ENCODE results near the gene CCNJL.

The CCNJL gene

DNA sequence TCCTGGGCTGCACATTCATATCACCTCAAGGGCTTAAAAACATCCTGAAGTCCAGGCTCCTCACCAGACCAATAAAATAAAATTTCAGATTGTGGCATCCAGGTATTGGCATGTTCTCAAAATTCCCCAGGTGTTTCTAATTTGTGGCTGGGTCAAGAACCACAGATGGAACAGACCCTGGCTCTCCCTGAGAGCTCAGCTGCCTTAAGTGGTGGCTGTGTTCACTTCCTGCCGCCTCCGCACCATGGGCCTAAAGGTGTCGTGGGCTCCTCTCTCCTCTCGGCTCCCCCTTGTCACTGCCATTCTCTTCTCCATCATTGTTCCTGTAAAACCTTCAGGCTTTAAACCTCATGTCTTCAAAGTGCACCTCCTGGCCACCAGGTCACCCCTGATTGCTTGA is 17.8 kb upstream of the CCNJL start:
- no peak for DNase-seq

DNA sequence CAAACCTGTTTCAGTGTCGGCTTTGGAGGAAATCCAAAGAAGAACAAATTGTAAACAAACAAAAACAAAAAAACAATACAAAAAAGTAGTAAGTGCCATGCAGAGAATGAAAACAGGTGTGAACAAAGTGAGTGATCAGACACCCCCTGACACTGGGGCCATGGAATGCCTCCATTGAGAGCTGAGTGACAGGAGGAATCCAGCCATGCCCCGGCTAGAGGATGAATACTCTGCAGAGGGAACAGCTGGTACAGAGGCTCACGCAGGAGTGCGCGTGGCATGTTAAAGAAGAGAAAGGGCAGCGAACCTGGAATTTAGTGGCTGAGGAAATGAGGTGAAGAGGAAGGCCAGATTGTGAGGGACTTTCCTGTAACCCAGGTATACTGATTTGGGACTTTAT is 15.5 kb upstream of the CCNJL start:
- DNase-seq: no peak

DNA sequence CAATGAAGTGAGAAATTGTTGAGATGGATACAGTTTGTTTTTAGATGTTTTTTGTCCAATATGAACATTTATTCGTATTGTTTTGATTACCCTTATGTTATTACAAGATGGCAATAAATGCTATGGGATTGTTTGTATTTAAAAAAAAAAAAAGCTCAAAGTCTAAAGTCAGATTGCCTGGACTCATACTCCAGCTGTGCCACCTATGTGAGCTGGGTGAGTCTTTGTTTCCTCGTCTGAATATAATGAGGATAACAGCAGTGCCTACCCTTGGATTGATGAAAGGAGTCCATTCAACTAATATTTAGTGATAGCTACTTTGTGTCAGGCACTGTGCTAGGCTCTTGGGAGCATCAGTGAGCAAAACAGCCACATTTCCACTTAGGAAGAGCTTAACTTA is 14.6 kb upstream of the CCNJL start:
- no peak for DNase-seq

DNA sequence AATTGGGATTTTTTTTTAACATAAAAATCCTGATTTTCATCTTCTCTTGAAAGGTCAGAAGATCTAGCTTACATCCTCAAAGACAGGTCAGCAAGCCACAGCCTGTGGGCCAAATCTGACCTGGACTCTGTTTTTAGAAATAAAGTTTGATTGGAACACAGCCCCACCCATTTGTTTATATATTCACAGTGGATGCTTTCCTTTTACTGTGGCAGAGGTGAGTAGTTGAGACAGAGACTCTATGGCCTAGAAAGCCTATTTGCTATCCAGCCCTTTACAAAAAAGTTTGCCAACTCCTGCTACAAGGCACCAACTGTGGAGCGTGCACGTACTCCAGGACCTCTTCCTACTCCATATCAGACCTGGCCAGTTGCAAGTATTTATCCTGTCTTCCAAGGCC is 13.4 kb upstream of the CCNJL start:
- DNase-seq: no peak

DNA sequence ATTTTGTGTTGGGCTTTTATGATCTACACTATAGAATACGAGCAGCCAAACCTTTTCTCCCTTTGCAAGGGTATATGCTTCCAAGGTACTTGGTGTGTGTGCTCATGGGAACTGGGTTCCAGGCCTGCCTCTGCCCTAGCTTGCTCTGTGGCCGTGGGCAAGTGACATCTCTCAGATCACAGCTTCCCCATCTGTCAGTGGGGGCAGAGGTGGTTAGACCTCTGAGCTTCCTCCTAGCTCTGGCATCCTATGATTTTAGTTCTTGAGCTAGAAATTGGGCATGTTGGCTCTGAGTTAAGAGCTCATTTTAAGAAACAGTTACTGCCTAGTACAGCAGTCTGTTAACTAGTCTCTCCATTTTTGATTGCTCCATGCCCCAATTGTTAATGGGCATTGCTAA is 12.5 kb upstream of the CCNJL start:
- DNase-seq: no peak

DNA sequence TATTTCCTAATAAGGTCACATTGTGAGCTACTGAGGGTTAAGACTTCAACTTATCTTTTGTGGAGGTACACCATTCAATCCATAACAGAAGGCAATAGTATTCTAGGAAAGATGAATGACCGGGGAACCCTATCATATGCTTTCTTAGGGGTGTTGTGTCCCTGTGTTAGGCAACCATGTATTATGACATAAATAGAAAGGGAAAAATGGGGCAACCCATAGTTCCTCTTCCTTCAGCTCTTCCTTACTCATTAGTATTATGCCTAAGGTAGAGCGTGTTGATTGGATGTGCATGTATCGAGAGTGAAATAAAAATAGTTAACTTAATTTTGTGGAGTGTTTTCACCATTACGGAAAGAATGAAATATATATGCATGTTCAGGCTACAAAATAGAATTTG is 6.0 kb upstream of the CCNJL start:
- no peak for DNase-seq

DNA sequence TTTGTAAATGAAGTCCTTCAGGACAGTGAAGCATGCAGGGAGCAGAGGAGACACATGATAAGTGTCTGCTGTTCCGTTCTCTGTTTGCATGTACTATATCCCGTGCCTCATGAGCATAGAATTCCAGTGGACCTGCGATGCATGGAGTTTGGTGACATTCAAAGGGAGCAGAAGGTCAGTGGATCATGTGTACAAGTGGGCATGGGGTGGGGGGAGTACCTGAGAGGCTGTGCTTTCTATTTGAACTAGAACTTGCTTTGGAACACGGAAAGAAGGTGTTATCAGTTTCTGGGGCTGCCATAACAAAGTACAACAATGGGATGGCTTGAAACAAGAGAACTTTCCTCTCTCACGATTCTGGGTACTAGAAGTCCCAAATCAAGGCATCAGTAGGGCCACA is 5.1 kb upstream of the CCNJL start:
- no peak for DNase-seq

DNA sequence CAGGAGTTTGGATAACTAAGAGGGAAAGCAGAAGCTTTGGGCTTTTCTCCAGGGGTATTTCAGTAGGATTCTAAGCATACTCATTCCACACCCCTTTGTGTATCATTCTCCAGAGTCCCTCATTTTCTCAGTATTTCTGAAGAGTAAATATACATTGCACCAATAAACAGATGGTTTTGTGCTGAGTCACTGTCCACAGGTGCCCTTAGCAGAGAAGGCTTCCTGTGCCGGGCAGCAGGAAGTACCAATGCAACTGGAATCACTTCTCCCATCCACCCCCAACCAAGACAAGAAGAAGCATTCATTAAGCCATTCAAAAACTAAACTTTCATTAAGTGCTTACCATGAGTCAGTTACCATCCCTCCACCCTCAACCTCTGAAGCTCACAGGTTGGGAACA is 3.6 kb upstream of the CCNJL start:
- DNase-seq: no peak

DNA sequence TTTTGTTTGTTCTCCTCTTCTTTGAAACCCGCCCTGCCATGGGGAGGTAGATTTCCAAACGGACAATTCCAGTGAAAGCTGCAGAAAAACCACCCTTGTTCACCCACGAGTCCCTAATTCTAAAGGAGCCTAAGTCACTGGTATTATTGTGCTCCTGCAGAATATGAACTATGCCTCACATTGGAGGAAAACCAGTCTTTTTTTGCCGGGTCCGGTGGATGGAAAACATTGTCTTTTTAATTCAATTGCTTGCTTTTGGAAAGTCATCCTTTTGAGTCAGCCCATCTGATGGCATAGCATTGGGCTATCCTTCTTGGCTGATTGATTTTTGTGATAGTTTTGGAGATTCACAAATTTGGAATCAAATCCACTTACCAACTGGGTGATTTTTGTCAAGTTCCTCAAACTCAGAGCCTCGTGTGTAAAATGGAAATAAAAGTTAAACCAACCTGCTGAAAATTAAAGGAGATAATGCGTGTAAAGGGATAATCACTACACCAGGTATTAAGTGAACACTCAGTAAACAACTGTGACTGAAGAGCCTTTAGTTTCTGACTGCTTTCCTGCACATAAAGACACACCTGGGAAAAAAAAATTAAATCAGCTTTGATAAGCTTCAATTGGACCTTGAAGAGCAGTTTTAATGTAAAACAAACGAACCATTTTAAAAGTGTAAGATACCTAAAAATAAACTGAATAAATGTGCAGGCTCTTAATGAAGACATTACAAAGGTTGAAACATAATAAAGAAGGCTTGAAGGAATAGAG is 780 bp upstream of the CCNJL start:
- no peak for DNase-seq

DNA sequence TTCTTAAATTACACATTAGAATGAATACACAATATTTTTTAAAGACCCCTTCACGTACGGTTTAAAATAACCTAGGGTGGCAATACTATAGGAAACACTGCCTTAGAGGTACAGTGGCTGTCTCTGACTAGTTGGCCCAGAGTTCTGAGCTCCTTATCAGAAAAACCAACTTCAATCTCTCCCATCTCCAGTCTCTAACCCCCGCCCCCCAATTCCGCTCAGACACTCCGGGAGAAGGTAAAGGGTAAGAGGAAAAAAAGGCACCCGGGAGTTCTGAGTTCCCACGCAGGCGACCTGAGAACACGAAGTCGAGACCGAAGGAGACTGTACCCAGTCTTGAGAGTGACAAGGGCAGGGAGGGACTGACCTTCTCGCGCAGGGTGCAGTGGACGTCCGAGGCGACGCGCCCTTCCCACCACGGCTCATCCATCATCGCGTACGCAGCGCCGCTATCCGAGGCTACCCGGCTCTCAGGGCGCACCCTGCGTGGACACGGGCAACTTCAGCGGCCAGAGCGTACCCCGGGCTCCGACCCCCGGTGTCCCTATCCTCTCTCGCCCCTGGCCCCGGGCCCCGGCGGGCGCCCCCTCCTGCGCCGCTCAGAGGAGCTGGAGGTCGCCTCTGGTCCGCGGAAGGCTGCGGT is 752 bp downstream of the CCNJL start:
- DNase-seq: no peak

DNA sequence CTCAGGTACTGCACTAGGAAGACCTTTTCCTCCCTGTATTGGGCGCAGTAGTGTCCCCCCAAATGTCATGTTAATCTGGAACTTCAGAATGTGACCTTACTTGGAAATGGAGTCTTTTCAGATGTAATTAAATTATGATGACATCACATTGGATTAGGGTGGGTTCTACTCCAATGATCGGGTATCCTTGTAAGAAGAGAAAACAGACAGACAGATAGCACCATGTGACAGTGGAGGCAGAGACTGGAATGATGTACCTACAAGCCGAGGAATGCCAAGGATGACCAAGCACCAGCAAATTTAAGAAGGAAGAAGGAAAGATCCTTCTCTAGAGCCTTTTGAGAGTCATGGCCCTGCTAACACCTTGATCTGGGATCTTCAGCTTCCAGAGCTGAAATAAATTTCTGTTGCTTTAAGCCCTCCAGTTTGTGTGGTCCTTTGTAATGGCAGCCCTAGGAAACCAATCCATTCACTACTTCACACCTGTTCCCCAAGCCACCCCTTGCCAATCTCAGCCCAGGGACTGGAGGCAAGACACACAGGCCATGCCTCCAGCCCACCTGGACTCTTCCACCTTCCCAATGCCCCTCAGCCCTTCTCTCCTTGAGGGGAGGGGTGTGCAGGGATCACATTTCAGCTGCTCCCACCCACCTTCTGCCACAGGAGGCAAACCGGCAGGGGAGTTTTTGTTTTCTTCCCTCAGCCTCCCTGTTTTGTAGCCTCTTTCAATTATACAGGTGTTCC is 1.6 kb downstream of the CCNJL start:
- no peak for DNase-seq

DNA sequence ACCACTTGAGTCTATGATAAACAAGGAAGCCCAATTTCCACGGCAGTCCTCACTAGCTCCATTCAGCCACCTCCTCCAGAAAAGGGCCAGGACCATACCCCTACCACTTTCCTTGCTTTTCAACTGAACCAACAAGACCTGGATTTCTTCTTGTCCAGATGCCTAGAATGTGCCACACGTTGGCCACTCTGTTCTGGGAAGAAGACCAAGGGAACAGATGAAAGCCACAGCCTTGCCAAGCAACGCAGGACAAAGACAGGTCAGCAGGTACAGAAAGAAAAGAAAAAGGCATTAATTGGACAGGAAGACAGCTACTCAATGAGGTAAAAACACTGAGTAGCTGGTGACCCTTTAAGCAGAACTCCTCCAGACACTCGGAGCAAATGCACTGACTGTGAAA is 2.2 kb downstream of the CCNJL start:
- no peak for DNase-seq

DNA sequence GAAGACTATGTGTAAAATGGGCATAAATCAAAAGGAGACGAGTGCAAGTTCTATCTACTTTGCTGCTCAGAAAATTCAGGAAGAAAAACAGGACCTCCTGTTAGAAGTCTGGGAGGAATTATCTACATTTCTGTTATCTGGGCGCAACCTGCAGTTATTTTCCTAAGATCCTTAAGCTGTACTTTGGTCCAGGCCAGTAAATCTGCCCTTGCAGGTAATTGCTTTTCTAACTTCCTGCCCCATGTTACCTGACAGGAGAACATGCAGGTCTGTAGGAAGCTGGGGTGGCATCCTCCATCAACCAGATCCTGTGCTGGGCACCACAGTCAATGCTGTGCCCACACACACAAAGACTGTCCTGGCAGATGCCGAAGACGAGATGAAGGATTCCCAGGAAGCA is 5.7 kb downstream of the CCNJL start:
- no peak for DNase-seq

DNA sequence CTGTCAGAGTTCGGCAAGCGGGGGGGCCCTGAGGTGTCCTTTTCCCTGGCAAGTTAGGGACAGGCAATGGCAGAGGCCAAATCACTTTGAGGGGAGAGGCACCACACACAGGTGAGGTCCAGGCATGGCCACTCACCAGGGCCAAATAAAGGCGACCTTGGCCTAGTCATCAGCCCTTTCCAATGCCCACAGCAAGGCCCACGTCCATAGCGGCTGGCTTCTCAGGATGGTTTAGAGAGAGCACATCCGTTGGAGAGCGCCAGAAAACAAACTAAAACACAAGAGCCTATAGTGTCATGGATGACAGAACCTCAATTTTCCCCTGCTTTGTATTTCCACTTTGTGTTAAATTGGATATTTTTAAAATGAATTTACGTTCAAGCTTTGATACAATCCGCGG is 7.0 kb downstream of the CCNJL start:
- DNase-seq: no peak

DNA sequence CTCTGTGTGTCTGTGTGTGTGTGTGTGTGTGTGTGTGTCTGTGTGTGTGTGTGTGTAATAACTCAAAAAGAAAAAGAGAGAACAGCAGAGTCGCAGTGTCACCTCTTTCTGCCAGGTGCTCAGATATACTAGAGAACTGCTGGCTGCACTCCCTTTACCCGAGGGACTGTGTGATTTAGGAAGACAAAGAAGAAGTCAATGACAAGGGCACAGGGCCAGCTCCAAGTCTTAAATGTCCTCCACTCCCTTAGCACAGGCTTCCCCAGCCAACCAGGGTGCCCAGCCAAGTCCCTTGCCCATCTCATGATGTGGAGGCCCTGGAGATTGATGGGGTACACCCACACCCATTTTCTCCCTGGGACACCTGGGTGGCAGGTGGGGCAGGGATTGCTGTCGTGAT is 8.7 kb downstream of the CCNJL start:
- DNase-seq: no peak

DNA sequence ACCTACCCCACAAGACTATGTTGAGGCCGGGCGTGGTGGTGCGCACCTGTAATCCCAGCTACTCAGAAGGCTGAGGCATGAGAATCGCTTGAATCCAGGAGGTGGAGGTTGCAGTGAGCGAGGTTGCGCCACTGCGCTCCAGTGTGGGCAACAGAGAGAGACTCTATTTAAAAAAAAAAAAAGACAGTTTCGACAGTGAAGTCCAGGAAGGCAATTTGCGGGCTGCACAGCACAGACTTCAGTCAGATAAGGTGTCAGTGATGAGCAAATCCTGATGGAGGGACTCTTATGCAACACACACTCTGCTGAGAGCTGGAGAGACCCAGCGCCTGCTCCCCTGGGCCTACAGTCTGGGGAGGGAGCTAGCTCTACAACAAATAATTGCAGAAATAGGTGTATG is 14.2 kb downstream of the CCNJL start:
- no peak for DNase-seq

DNA sequence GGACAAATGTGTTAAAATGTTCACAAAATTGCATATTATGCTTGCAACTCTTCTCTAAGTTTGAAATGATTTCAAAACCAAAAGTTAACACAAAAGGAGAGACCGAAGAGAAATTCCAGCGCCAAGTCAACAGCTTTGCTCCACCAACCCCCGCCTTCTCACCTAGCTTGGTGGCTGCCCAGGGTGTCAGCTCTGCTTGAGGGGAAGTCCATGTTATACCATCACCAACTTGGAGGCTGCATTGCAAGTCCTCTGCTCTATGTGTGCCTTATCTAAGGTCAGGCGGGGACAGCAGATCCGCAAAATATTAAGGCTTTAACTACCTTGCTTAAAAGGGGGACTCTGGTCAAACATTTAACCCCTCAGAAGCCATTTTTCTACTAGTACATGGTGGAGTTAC is 14.6 kb downstream of the CCNJL start:
- DNase-seq: no peak

DNA sequence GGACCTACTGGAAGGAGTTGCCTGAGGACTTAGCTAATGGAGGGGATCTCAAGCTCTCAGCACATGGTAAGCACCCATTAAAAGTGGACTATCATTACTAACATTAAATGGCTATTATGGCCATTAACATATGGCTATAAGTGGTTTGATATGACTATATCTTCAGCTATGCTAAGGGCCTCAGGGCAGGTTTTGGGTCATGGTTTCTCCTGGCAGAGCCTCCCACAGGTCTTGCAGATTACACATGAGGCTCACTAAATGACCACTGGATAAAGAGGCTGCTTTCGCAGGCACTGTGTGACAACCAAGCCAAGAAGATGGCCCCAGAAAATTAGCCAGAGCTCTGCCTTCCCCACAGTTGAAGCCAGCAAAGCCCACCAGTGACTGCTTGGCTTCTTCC is 15.4 kb downstream of the CCNJL start:
- DNase-seq: no peak

DNA sequence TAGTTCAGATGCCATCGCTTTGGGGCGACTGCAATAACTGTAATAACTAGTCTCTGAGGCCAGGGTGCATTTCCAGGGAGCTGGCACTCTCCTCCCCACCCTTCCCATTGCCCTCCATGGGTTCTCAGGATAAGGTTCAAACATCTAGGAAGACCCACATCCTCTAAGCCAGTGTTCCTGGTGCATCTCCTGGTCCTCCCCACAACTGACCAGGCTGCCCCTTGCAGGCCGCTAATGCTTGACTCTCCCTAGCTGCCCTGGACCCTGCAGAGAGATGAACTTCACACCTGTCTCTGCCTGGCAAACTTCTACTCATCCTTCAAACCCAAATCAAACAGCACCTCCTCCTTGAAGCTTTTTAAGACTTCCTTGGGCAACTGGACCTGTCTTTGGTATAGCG is 15.9 kb downstream of the CCNJL start:
- DNase-seq: no peak

DNA sequence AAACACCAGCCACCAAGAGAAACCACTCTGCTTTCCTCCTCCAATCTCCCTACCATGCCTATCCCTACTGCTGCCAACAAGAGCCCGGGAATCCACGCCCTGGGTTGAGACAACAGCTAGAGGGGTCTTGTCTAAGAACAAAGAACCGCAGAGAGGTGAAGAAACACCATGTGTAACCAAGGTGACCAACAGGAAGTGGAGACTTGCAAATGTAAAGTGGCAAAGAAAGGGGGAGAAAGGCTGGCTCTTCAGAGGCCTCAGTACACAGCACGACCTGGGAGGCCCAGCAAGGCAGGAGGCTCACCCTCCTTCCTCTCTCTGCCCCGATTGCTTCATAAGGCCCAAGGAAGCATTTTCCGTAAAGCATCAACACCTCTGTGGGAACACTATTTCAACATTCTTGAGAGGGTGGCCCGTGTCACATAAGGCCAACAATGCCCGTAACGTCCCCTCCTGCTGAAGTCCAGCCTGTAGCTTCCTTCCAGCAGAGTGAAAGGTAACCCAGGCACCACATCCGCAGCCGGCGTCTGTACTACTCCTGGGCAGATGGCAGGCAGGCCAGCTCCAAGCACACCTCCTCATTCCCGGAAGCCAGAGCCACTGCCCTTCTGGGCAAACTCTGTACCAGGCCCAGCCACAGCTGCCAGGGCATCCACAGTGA is 18.3 kb downstream of the CCNJL start:
- DNase-seq: no peak

DNA sequence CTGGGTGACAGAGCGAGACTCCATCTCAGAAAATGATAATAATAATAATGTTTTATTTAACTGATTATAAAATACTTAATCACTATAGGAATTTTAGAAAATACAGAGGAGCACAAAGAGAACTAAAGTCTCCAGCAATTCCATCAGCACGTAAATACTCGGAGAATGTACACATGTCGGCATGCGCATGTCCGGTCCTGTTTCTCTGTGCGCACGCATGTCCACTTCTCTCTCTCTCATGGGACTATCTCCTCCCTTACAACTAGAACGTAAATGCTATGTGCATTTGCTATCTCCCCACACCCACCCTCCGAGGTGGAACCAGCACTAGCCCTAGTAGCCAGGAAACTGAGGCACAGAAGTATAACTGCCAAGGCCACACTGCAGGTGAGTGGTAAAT is 19.0 kb downstream of the CCNJL start:
- no peak for DNase-seq

DNA sequence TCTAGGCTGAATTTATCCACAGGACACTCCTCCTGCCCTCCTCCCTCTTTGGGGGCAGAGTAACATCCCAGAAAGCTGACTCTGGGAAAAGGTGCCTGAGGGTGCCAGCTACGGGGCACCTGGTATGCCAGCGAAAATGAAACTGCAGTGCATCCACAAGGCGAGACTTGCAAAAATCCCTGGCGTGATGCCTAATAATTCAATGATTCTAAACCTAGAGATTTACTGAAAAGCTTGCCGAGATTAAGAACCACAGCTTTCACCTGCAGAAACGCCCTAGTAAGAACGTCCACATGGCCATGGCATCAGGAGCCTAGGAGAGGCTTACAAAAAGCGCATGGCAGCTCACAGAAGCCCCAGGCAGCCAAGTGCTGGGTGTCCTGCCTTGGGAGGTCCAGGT is 20.9 kb downstream of the CCNJL start:
- no peak for DNase-seq

DNA sequence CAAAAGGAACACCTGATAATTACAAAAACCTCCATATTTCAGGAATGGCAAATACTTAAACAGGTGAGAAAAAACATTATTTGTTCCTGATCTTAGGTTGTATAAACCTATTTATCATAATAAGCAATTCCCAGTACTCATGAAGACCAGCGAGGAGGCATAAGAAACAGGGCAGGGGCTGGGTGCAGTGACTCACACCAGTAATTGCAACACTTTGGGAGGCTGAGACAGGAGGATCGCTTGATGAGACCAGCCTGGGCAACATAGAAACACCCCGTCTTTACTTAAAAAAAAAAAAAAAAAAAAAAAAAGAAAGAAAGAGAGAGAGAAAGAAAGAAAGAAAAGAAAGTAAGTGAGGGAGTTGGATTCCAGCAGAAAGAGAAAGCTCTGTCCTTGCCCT is 21.6 kb downstream of the CCNJL start:
- no peak for DNase-seq

DNA sequence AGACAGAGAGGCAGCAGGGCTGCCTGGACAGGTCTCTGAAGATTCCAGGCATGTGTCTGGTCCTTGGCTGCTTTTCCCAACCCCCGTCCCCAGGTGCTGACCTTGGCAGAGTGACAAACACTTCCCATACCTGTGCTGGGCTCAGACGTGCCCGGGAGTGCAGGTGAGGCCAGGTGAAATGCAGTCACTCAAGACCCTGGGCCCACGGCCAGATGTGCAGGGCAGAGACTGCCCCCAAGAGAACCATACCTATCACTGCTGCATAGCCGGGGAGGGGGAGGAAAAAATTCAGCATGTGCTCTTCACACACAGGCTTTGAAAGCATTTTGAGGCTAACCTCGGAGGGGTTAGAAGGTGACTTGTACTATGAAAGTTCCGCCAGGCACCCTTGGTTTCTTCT is 22.6 kb downstream of the CCNJL start:
- no peak for DNase-seq
